Measurements from ENCODE around the gene SLC9A1.

GRCh38 chr1:27132624-27133023 is 22.3 kb downstream of the SLC9A1 start:
- TF ChIP-seq CTCF (conservative IDR thresholded peaks at IDR 0.05; ENCODE audit: low read length) (no peak), EZH2phosphoT487 (IDR thresholded peaks at IDR 0.05; ENCODE audit: borderline replicate concordance, low read depth, low read length) (no peak)

Data from OCI-LY7 (cell line).